Measurements from ENCODE around the gene PPM1N. TPM values are rescaled to one million over a fixed set of nuclear protein-coding genes. Genes with fewer than 3 reads are reported as not detected.
"Not testable (repeated sequence)": the region's sequence is repeated elsewhere in the genome, so short reads cannot be mapped to it uniquely, and the experiment has no call there.

PPM1N gene
- total RNA-seq, 1 donor from 2014 or later, result 0.48 TPM

- DNase-seq (ENCODE audit: extremely low spot score, unreplicated experiment), result peak; percentile 84
- no peak for TF ChIP-seq CTCF (conservative IDR thresholded peaks at IDR 0.05)
- no peaks in the 10 kb centered on the region for H3K9me3 Mint-ChIP-seq
- peaks cover 22% of the 10 kb centered on the region for H3K27me3 Mint-ChIP-seq
- peaks cover 4% of the 10 kb centered on the region for H3K36me3 Mint-ChIP-seq
- H3K27ac Mint-ChIP-seq, result peak within 1 kb of the TSS; percentile 95
- peaks cover 10% of the 10 kb centered on the region for H3K4me1 Mint-ChIP-seq (ENCODE audit: unreplicated experiment)
- peak within 1 kb of the TSS; percentile 95 for H3K4me3 Mint-ChIP-seq
These were observed 9.0 kb downstream of the PPM1N start, which contains the start of gene VASP for GRCh38 chr19:45506989-45507871. VASP (plus strand) TSS chr19:45507479; CDS start chr19:45507772, 293 bp downstream.

- no peak for DNase-seq (ENCODE audit: extremely low spot score, unreplicated experiment)
- H3K4me3 Mint-ChIP-seq, result peak overlapping the region; percentile 94
These were observed 9.7 kb downstream of the PPM1N start for GRCh38 chr19:45507872-45508416.

GRCh38 chr19:45508417-45508860, 10.2 kb downstream of the PPM1N start:
- no peaks in the 10 kb centered on the region for H3K9me3 Mint-ChIP-seq
- H3K36me3 Mint-ChIP-seq, result peaks cover 4% of the 10 kb centered on the region
- peaks cover 12% of the 10 kb centered on the region for H3K27me3 Mint-ChIP-seq
- no peak for TF ChIP-seq CTCF (conservative IDR thresholded peaks at IDR 0.05)
- H3K4me3 Mint-ChIP-seq, result peak overlapping the region; percentile 94
- H3K27ac Mint-ChIP-seq, result peak overlapping the region; percentile 81
- DNase-seq (ENCODE audit: extremely low spot score, unreplicated experiment), result no peak
- peaks cover 10% of the 10 kb centered on the region for H3K4me1 Mint-ChIP-seq (ENCODE audit: unreplicated experiment)

More at GRCh38 chr19:45507872-45508416, 9.7 kb downstream of the PPM1N start:
- peaks cover 15% of the 10 kb centered on the region for H3K27me3 Mint-ChIP-seq
- H3K27ac Mint-ChIP-seq, result no peak overlapping the region
- H3K4me1 Mint-ChIP-seq (ENCODE audit: unreplicated experiment), result peaks cover 10% of the 10 kb centered on the region
- H3K9me3 Mint-ChIP-seq, result no peaks in the 10 kb centered on the region
- H3K36me3 Mint-ChIP-seq, result peaks cover 4% of the 10 kb centered on the region
- no peak for TF ChIP-seq CTCF (conservative IDR thresholded peaks at IDR 0.05)

GRCh38 chr19:45508861-45509691, 10.8 kb downstream of the PPM1N start:
- no peak for DNase-seq (ENCODE audit: extremely low spot score, unreplicated experiment)
- peaks cover 8% of the 10 kb centered on the region for H3K27me3 Mint-ChIP-seq
- H3K4me3 Mint-ChIP-seq, result peak overlapping the region; percentile 94
- peaks cover 15% of the 10 kb centered on the region for H3K4me1 Mint-ChIP-seq (ENCODE audit: unreplicated experiment)
- peak overlapping the region; percentile 81 for H3K27ac Mint-ChIP-seq
- peaks cover 4% of the 10 kb centered on the region for H3K36me3 Mint-ChIP-seq
- TF ChIP-seq CTCF (conservative IDR thresholded peaks at IDR 0.05), result no peak
- no peaks in the 10 kb centered on the region for H3K9me3 Mint-ChIP-seq

- Mint-ChIP-seq H3K4me3 (peak overlapping the region; percentile 94), H3K36me3 (peaks cover 4% of the 10 kb centered on the region), H3K27me3 (peaks cover 5% of the 10 kb centered on the region), H3K27ac (peak overlapping the region; percentile 81), H3K4me1 (ENCODE audit: unreplicated experiment) (peaks cover 15% of the 10 kb centered on the region), H3K9me3 (no peaks in the 10 kb centered on the region)
- no peak for DNase-seq (ENCODE audit: extremely low spot score, unreplicated experiment)
- TF ChIP-seq CTCF (conservative IDR thresholded peaks at IDR 0.05), result no peak
These were observed 11.4 kb downstream of the PPM1N start for GRCh38 chr19:45509692-45510015.

GRCh38 chr19:45510352-45510751, 12.1 kb downstream of the PPM1N start:
- not testable (repeated sequence) for H3K36me3 Mint-ChIP-seq
- H3K27ac Mint-ChIP-seq, result peak overlapping the region; percentile 54

More at GRCh38 chr19:45510352-45510751, 12.1 kb downstream of the PPM1N start:
- H3K4me1 Mint-ChIP-seq (ENCODE audit: unreplicated experiment), result peaks cover 15% of the 10 kb centered on the region
- H3K4me3 Mint-ChIP-seq, result peak overlapping the region; percentile 94
- not testable (repeated sequence) for DNase-seq (ENCODE audit: extremely low spot score, unreplicated experiment); H3K9me3 Mint-ChIP-seq; H3K27me3 Mint-ChIP-seq

Measured in type B pancreatic cell (in vitro differentiated cells).